ENCODE data around the gene SPEF2.

SPEF2 gene

DNA sequence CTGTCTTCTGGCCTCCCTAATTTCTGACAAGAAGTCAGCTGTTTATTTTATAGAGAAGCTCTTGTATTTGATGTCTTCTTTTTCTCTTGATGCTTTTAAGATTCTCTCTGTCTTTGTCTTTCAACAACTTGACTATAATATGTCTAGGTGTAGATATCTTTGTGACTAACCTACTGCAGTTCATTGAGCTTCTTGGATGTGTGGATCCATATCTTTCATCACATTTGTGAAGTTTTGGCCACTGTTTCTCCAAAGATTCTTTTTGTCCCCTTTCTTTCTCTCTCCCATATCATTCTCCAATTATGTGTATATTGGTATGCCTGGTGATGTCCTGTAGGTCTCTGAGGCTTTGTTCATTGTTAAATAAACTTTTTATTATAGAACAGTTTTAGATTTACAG is 16.7 kb downstream of the SPEF2 start:
- TF ChIP-seq, protein P1, sequence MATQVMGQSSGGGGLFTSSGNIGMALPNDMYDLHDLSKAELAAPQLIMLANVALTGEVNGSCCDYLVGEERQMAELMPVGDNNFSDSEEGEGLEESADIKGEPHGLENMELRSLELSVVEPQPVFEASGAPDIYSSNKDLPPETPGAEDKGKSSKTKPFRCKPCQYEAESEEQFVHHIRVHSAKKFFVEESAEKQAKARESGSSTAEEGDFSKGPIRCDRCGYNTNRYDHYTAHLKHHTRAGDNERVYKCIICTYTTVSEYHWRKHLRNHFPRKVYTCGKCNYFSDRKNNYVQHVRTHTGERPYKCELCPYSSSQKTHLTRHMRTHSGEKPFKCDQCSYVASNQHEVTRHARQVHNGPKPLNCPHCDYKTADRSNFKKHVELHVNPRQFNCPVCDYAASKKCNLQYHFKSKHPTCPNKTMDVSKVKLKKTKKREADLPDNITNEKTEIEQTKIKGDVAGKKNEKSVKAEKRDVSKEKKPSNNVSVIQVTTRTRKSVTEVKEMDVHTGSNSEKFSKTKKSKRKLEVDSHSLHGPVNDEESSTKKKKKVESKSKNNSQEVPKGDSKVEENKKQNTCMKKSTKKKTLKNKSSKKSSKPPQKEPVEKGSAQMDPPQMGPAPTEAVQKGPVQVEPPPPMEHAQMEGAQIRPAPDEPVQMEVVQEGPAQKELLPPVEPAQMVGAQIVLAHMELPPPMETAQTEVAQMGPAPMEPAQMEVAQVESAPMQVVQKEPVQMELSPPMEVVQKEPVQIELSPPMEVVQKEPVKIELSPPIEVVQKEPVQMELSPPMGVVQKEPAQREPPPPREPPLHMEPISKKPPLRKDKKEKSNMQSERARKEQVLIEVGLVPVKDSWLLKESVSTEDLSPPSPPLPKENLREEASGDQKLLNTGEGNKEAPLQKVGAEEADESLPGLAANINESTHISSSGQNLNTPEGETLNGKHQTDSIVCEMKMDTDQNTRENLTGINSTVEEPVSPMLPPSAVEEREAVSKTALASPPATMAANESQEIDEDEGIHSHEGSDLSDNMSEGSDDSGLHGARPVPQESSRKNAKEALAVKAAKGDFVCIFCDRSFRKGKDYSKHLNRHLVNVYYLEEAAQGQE (IDR thresholded peaks at IDR 0.05; ENCODE audit: insufficient replicate concordance, low read depth), result no peak
- no peak for TF ChIP-seq POLR2AphosphoS5 (IDR thresholded peaks at IDR 0.05; ENCODE audit: low read depth)
- no peak for TF ChIP-seq GABPA (IDR thresholded peaks at IDR 0.05; ENCODE audit: low read depth)
- TF ChIP-seq, protein P2, sequence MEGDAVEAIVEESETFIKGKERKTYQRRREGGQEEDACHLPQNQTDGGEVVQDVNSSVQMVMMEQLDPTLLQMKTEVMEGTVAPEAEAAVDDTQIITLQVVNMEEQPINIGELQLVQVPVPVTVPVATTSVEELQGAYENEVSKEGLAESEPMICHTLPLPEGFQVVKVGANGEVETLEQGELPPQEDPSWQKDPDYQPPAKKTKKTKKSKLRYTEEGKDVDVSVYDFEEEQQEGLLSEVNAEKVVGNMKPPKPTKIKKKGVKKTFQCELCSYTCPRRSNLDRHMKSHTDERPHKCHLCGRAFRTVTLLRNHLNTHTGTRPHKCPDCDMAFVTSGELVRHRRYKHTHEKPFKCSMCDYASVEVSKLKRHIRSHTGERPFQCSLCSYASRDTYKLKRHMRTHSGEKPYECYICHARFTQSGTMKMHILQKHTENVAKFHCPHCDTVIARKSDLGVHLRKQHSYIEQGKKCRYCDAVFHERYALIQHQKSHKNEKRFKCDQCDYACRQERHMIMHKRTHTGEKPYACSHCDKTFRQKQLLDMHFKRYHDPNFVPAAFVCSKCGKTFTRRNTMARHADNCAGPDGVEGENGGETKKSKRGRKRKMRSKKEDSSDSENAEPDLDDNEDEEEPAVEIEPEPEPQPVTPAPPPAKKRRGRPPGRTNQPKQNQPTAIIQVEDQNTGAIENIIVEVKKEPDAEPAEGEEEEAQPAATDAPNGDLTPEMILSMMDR (IDR thresholded peaks at IDR 0.05; ENCODE audit: insufficient read depth, low read length), result no peak
- TF ChIP-seq SPI1 (IDR thresholded peaks at IDR 0.05; ENCODE audit: borderline replicate concordance, low read depth), result no peak
- Histone ChIP-seq H3K27ac (replicated peaks) (no peak overlapping the region), H3K27me3 (ENCODE audit: insufficient read depth, poor library complexity, severe bottlenecking) (no peaks in the 10 kb centered on the region), H3K4me3 (replicated peaks; ENCODE audit: insufficient read depth, low read length) (no peak overlapping the region)
- no peak for DNase-seq (ENCODE audit: low read depth in 1 of 2, low spot score in 1 of 2)

- H3K27me3 ChIP-seq (ENCODE audit: insufficient read depth, poor library complexity, severe bottlenecking), result no peaks in the 10 kb centered on the region
- TF ChIP-seq GABPA (IDR thresholded peaks at IDR 0.05; ENCODE audit: low read depth) (no peak), SPI1 (IDR thresholded peaks at IDR 0.05; ENCODE audit: borderline replicate concordance, low read depth) (no peak)
- TF ChIP-seq, protein P2 (IDR thresholded peaks at IDR 0.05; ENCODE audit: insufficient read depth, low read length), result no peak
- TF ChIP-seq, protein P1 (IDR thresholded peaks at IDR 0.05; ENCODE audit: insufficient replicate concordance, low read depth), result no peak
- no peak overlapping the region for H3K4me3 ChIP-seq (replicated peaks; ENCODE audit: insufficient read depth, low read length)
- no peak for DNase-seq (ENCODE audit: low read depth in 1 of 2, low spot score in 1 of 2)
- no peak overlapping the region for H3K27ac ChIP-seq (replicated peaks)
These were observed 23.0 kb downstream of the SPEF2 start for GRCh38 chr5:35640623-35641022.

- DNase-seq (ENCODE audit: low read depth in 1 of 2, low spot score in 1 of 2), result no peak
- TF ChIP-seq SPI1 (IDR thresholded peaks at IDR 0.05; ENCODE audit: borderline replicate concordance, low read depth) (no peak), POLR2AphosphoS5 (IDR thresholded peaks at IDR 0.05; ENCODE audit: low read depth) (no peak), GABPA (IDR thresholded peaks at IDR 0.05; ENCODE audit: low read depth) (no peak)
- TF ChIP-seq, protein P1 (IDR thresholded peaks at IDR 0.05; ENCODE audit: insufficient replicate concordance, low read depth), result no peak
- TF ChIP-seq, protein P2 (IDR thresholded peaks at IDR 0.05; ENCODE audit: insufficient read depth, low read length), result no peak
- Histone ChIP-seq H3K4me3 (replicated peaks; ENCODE audit: insufficient read depth, low read length) (no peak overlapping the region), H3K27me3 (ENCODE audit: insufficient read depth, poor library complexity, severe bottlenecking) (no peaks in the 10 kb centered on the region), H3K27ac (replicated peaks) (no peak overlapping the region)
These were observed 26.9 kb downstream of the SPEF2 start for GRCh38 chr5:35644543-35644942.

All from HL-60 (cell line).